Measurements from ENCODE around the gene HSPG2. TPM values are rescaled to one million over a fixed set of nuclear protein-coding genes. Genes with fewer than 3 reads are reported as not detected.
A peak's percentile ranks its signal among the peaks of the same experiment; 100 is the strongest.
"Not testable (repeated sequence)": the region's sequence is repeated elsewhere in the genome, so short reads cannot be mapped to it uniquely, and the experiment has no call there.

The HSPG2 gene
- total and polyA plus RNA-seq, 5 experiments from 2014 or later, result 0.46 to 7.2 (median 3.6) TPM; not detected in 1

GRCh38 chr1:21951226-21951870 is 14.2 kb upstream of the HSPG2 start:
- no peaks in the 10 kb centered on the region for H3K36me3 Mint-ChIP-seq
- POLR2A ChIA-PET, result interaction anchor here (0.6 kb wide), 1 partner anchor 12 kb away, joined by 4 read pairs; no protein-coding TSS in a partner anchor
- no peaks in the 10 kb centered on the region for H3K27me3 Mint-ChIP-seq
- ATAC-seq (no peak), DNase-seq (no peak)
- H3K4me3 Mint-ChIP-seq, result no peak overlapping the region
- no peaks in the 10 kb centered on the region for H3K9me3 Mint-ChIP-seq
- peaks cover 5 to 30% (median 15%) of the 10 kb centered on the region in 4 donors for H3K4me1 Mint-ChIP-seq
- peak overlapping the region in 3 of 10 donors; percentile 43 to 76 (median 57) for H3K27ac Mint-ChIP-seq

- Mint-ChIP-seq H3K27ac (peak overlapping the region in 1 of 10 donors; percentile 57), H3K27me3 (no peaks in the 10 kb centered on the region), H3K4me1 (peaks cover 3 to 25% (median 9%) of the 10 kb centered on the region in 4 donors), H3K36me3 (no peaks in the 10 kb centered on the region), H3K4me3 (no peak overlapping the region), H3K9me3 (no peaks in the 10 kb centered on the region)
- DNase-seq, result no peak
- POLR2A ChIA-PET, result no interaction called here
- no peak for ATAC-seq
These were observed 13.6 kb upstream of the HSPG2 start for GRCh38 chr1:21950734-21951133.

GRCh38 chr1:21946836-21947587 is 9.9 kb upstream of the HSPG2 start:
- H3K4me1 Mint-ChIP-seq, result peaks cover 0 to 8% (median 2%) of the 10 kb centered on the region in 4 donors
- DNase-seq (no peak), ATAC-seq (no peak)
- H3K27me3 Mint-ChIP-seq, result no peaks in the 10 kb centered on the region
- H3K27ac Mint-ChIP-seq, result no peak overlapping the region
- POLR2A ChIA-PET, result no interaction called here
- H3K4me3 Mint-ChIP-seq, result no peak overlapping the region
- no peaks in the 10 kb centered on the region for H3K9me3 Mint-ChIP-seq
- H3K36me3 Mint-ChIP-seq, result no peaks in the 10 kb centered on the region

- Mint-ChIP-seq H3K27ac (no peak overlapping the region), H3K4me1 (peaks cover 0 to 8% (median 2%) of the 10 kb centered on the region in 4 donors), H3K36me3 (no peaks in the 10 kb centered on the region), H3K4me3 (no peak overlapping the region), H3K27me3 (no peaks in the 10 kb centered on the region), H3K9me3 (no peaks in the 10 kb centered on the region)
- POLR2A ChIA-PET, result no interaction called here
- ATAC-seq, result no peak
- no peak for DNase-seq
These were observed 7.6 kb upstream of the HSPG2 start for GRCh38 chr1:21944733-21945073.

- POLR2A ChIA-PET, result interaction anchor here (0.5 to 0.7 kb wide), 3 partner anchors 14 to 461 kb away, joined by 4 to 5 read pairs (median 4); no protein-coding TSS in a partner anchor
- not testable (repeated sequence) for H3K27ac Mint-ChIP-seq, H3K27me3 Mint-ChIP-seq, H3K9me3 Mint-ChIP-seq, DNase-seq, ATAC-seq, H3K4me3 Mint-ChIP-seq, H3K36me3 Mint-ChIP-seq
- H3K4me1 Mint-ChIP-seq, result peaks cover 0 to 11% (median 6%) of the 10 kb centered on the region in 4 donors
These were observed 6.0 kb upstream of the HSPG2 start for GRCh38 chr1:21942959-21943640.

GRCh38 chr1:21942464-21942863 is 5.4 kb upstream of the HSPG2 start:
- no peak for ATAC-seq
- peaks cover 0 to 7% (median 4%) of the 10 kb centered on the region in 5 donors for H3K27me3 Mint-ChIP-seq
- peak overlapping the region in 1 of 10 donors; percentile 42 for H3K4me3 Mint-ChIP-seq
- no peaks in the 10 kb centered on the region for H3K9me3 Mint-ChIP-seq
- H3K36me3 Mint-ChIP-seq, result peaks cover 0 to 3% (median 0%) of the 10 kb centered on the region in 3 donors
- POLR2A ChIA-PET, result interaction anchor here (0.8 kb wide), 1 partner anchor 13 kb away, joined by 3 read pairs; no protein-coding TSS in a partner anchor
- peak in 1 of 10 donors; percentile 41 for DNase-seq
- peak overlapping the region in 2 of 10 donors; percentile 60 to 78 for H3K27ac Mint-ChIP-seq
- H3K4me1 Mint-ChIP-seq, result peaks cover 4 to 18% (median 10%) of the 10 kb centered on the region in 4 donors

- peaks cover 0 to 3% (median 0%) of the 10 kb centered on the region in 3 donors for H3K36me3 Mint-ChIP-seq
- peak in 1 of 10 donors; percentile 34 for DNase-seq
- ATAC-seq, result no peak
- peak overlapping the region in 1 of 10 donors; percentile 20 for H3K27ac Mint-ChIP-seq
- no peaks in the 10 kb centered on the region for H3K9me3 Mint-ChIP-seq
- peaks cover 7 to 15% (median 8%) of the 10 kb centered on the region in 4 donors for H3K4me1 Mint-ChIP-seq
- POLR2A ChIA-PET, result no interaction called here
- no peak overlapping the region for H3K4me3 Mint-ChIP-seq
- H3K27me3 Mint-ChIP-seq, result peaks cover 0 to 8% (median 4%) of the 10 kb centered on the region in 5 donors
These were observed 4.3 kb upstream of the HSPG2 start for GRCh38 chr1:21941370-21941769.

GRCh38 chr1:21940492-21940891 is 3.4 kb upstream of the HSPG2 start:
- Mint-ChIP-seq H3K4me3 (peak overlapping the region in 1 of 10 donors; percentile 34), H3K36me3 (peaks cover 0 to 3% (median 0%) of the 10 kb centered on the region in 3 donors), H3K27ac (no peak overlapping the region), H3K9me3 (no peaks in the 10 kb centered on the region), H3K27me3 (peaks cover 0 to 8% (median 4%) of the 10 kb centered on the region in 5 donors), H3K4me1 (peaks cover 8 to 24% (median 13%) of the 10 kb centered on the region in 4 donors)
- ATAC-seq (no peak), DNase-seq (no peak)
- POLR2A ChIA-PET, result interaction anchor here (0.6 to 3.7 kb wide), 2 partner anchors 13 to 17 kb away, joined by 3 to 27 read pairs; no protein-coding TSS in a partner anchor

- POLR2A ChIA-PET, result interaction anchor here (0.6 to 3.7 kb wide), 3 partner anchors 12 to 17 kb away, joined by 3 to 27 read pairs (median 4); no protein-coding TSS in a partner anchor
- H3K4me1 Mint-ChIP-seq, result peaks cover 8 to 27% (median 15%) of the 10 kb centered on the region in 4 donors
- H3K36me3 Mint-ChIP-seq, result peaks cover 0 to 3% (median 0%) of the 10 kb centered on the region in 3 donors
- peaks cover 0 to 8% (median 5%) of the 10 kb centered on the region in 5 donors for H3K27me3 Mint-ChIP-seq
- ATAC-seq, result no peak
- H3K9me3 Mint-ChIP-seq, result no peaks in the 10 kb centered on the region
- H3K27ac Mint-ChIP-seq, result peak overlapping the region in 1 of 10 donors; percentile 23
- peak in 1 of 10 donors; percentile 41 for DNase-seq
- no peak overlapping the region for H3K4me3 Mint-ChIP-seq
These were observed 2.7 kb upstream of the HSPG2 start for GRCh38 chr1:21939650-21940374.

- H3K4me3 Mint-ChIP-seq, result peak overlapping the region; percentile 82 to 100 (median 92)
- peaks cover 0 to 3% (median 0%) of the 10 kb centered on the region in 3 donors for H3K36me3 Mint-ChIP-seq
- no peaks in the 10 kb centered on the region for H3K9me3 Mint-ChIP-seq
- POLR2A ChIA-PET, result interaction anchor here (0.5 to 3.7 kb wide), 4 partner anchors 18 to 143 kb away, joined by 3 to 27 read pairs (median 3); no protein-coding TSS in a partner anchor
- peaks cover 0 to 11% (median 5%) of the 10 kb centered on the region in 5 donors for H3K27me3 Mint-ChIP-seq
- peaks cover 10 to 30% (median 18%) of the 10 kb centered on the region in 4 donors for H3K4me1 Mint-ChIP-seq
- H3K27ac Mint-ChIP-seq, result peak overlapping the region in 3 of 10 donors; percentile 35 to 89 (median 39)
- no peak for DNase-seq
- no peak for ATAC-seq
These were observed 1.8 kb upstream of the HSPG2 start for GRCh38 chr1:21938732-21939538.
